Small intestine (tissue), 7 donors: Measurements from ENCODE around the gene CDC27. TPM values are rescaled to one million over a fixed set of nuclear protein-coding genes. Genes with fewer than 3 reads are reported as not detected.
"Not testable (repeated sequence)": the region's sequence is repeated elsewhere in the genome, so short reads cannot be mapped to it uniquely, and the experiment has no call there.

Source experiments
- DNase-seq, 2 donors: peaks; one replicate each; pipeline versions ENCODE4 v3.0.0 to v3.0.0-alpha.2; 2013
- FAIRE-seq: peaks from 2 replicates; lab custom pipeline; 2012; peaks lifted over from hg19 to GRCh38; lab: Jason Lieb, UNC
- H3K27ac ChIP-seq, 3 donors: one replicate each; pipeline ENCODE4 v1.5.1; 2013; ENCODE audit warnings: low read length in 2 of 3, mild to moderate bottlenecking in 2 of 3, control low read depth in 1 of 3, inconsistent platforms in 1 of 3, low read depth in 1 of 3, moderate library complexity in 1 of 3
- H3K27me3 ChIP-seq, 3 donors: one replicate each; pipeline ENCODE4 v1.6.1; 2013; ENCODE audit warnings: low read length in 3 of 3, inconsistent platforms in 1 of 3; ENCODE audit not compliant: control insufficient read depth in 3 of 3, insufficient read depth in 3 of 3
- H3K36me3 ChIP-seq, 3 donors: one replicate each; pipeline ENCODE4 v1.6.1; 2013; ENCODE audit warnings: low read length in 3 of 3, inconsistent platforms in 1 of 3, low read depth in 1 of 3, mild to moderate bottlenecking in 1 of 3, moderate library complexity in 1 of 3; ENCODE audit not compliant: control insufficient read depth in 3 of 3, insufficient read depth in 2 of 3
- H3K4me1 ChIP-seq, 3 donors: one replicate each; pipeline ENCODE4 v1.6.1; 2013; ENCODE audit warnings: low read length in 2 of 3, inconsistent platforms in 1 of 3, low read depth in 1 of 3, mild to moderate bottlenecking in 1 of 3, moderate library complexity in 1 of 3; ENCODE audit not compliant: control insufficient read depth in 3 of 3, insufficient read depth in 2 of 3
- H3K4me3 ChIP-seq, 3 donors: one replicate each; pipeline ENCODE4 v1.5.1; 2013; ENCODE audit warnings: low read length in 3 of 3, control low read depth in 1 of 3, inconsistent platforms in 1 of 3, low read depth in 1 of 3, mild to moderate bottlenecking in 1 of 3, moderate library complexity in 1 of 3
- H3K9me3 ChIP-seq, 2 donors: one replicate each; pipeline ENCODE4 v1.6.1; 2013; ENCODE audit warnings: low read depth in 1 of 2, low read length in 1 of 2; ENCODE audit not compliant: control insufficient read depth in 2 of 2, insufficient read depth in 1 of 2
- WGBS, 3 donors: extraction: QIAGEN DNeasy Blood & Tissue Kit; methylation state at CpG; one replicate each; pipeline ENCODE4 v1.1.7; 2013; 5-methylcytosine and 5-hydroxymethylcytosine counted together
- polyA plus RNA-seq, 4 donors: library from polyadenylated mRNA; stranded (reverse) in 3 of 4; unstranded in 1 of 4; fragments of 200-250 nt in 3 of 4; fragments of 120-200 nt in 1 of 4; gene quantifications; one replicate each; pipeline versions ENCODE4 v1.2.1 to v1.2.3, GENCODE V29; 2013
- donor health status: healthy with polysubstance abuse.
- donor health status: control.
- donor health status: control.
- donor health status: Bipolar disorder and iron deficiency.
- donor health status: healthy.

CDC27 gene
- polyA plus RNA-seq, 4 donors, result 5.9 to 29.7 (median 19.5) TPM

DNA sequence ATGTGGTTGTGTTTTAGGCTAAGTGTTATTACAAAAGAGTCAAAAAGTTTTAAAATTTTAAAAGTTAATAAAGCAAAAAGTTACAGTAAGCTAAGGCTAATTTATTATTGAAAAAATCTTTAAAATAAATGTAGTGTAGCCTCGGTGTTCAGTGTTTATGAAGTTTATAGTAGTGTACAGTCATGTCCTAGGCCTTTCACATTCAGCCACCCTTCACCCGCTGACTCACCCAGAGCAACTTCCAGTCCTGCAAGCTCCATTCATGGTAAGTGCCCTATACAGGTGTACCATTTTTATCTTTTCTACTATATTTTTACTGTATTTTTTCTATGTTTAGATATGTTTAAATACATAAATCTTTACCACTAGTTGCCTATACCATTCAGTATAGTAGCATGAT, 111.5 kb downstream of the CDC27 start:
- Histone ChIP-seq H3K4me1 (peaks cover 0 to under 1% (median 0%) of the 10 kb centered on the region in 3 donors), H3K4me3 (no peak overlapping the region), H3K27ac (no peak overlapping the region), H3K27me3 (no peaks in the 10 kb centered on the region), H3K36me3 (peaks cover 0 to 5% (median 0%) of the 10 kb centered on the region in 3 donors), H3K9me3 (no peaks in the 10 kb centered on the region)
- DNase-seq, result no peak
- FAIRE-seq, result no peak
- 75 to 93% (median 86%) methylated on average over 2 of the region's 2 CpGs for WGBS, 3 donors

- Histone ChIP-seq H3K36me3 (peaks cover 0 to 2% (median 0%) of the 10 kb centered on the region in 3 donors), H3K4me1 (peaks cover 0 to 8% (median 0%) of the 10 kb centered on the region in 3 donors), H3K27me3 (no peaks in the 10 kb centered on the region), H3K27ac (no peak overlapping the region), H3K4me3 (no peak overlapping the region), H3K9me3 (no peaks in the 10 kb centered on the region)
- FAIRE-seq (no peak), DNase-seq (no peak)
- 77 to 97% (median 94%) methylated on average over 1 of the region's 1 CpG for WGBS, 3 donors
These were observed 112.9 kb downstream of the CDC27 start for GRCh38 chr17:47076171-47076570.

DNA sequence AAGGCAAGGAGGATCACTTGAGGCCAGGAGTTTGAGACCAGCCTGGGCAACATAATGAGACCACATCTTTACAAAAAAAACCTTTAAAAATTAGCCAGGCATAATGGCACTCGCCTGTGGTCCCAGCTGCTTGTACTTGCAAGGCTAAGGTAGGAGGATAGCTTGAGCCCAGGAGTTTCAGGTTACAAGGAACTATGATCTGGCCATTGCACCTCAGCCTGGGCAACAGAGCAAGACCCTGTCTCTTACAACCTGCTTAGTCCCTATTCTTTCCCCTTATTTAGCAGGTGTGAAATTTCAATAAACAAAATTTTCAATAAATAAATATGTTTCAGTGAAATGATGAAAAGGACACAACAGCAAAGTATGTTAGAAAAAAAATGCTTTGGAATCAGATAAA, 114.7 kb downstream of the CDC27 start:
- H3K27ac ChIP-seq, FAIRE-seq, H3K9me3 ChIP-seq, H3K4me1 ChIP-seq, H3K36me3 ChIP-seq, DNase-seq, H3K4me3 ChIP-seq, H3K27me3 ChIP-seq: not testable (repeated sequence)
- 79 to 94% (median 87%) methylated on average over 1 of the region's 1 CpG for WGBS, 3 donors

DNA sequence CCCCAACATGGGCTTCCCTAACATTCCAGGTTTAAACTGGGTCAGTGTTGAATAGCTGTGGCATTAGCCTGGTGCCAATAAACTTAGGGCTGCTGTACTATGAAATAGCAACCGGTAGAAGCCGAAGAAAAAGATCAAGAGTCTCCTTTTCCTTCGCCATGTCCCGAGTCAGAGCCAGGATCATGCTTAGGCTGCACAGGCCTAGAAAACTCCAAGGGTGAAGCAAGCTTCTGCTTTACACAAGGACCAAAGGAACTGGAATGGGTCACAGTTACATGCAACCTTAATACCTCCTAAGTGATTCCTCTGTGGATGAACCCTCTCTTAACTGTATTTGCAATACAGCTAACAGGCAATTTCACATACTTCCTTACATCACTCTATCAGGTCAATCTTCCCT, 115.5 kb downstream of the CDC27 start:
- H3K4me3 ChIP-seq, H3K4me1 ChIP-seq, H3K27me3 ChIP-seq, DNase-seq, H3K27ac ChIP-seq, H3K36me3 ChIP-seq, FAIRE-seq, H3K9me3 ChIP-seq: not testable (repeated sequence)
- WGBS, 3 donors, result 79 to 100% (median 99%) methylated on average over 4 of the region's 4 CpGs

- WGBS, 3 donors, result 61 to 86% (median 77%) methylated on average over 5 of the region's 5 CpGs
- peak in 1 of 2 donors; percentile 9 for DNase-seq
These were observed 116.2 kb downstream of the CDC27 start for GRCh38 chr17:47072886-47073285.

DNA sequence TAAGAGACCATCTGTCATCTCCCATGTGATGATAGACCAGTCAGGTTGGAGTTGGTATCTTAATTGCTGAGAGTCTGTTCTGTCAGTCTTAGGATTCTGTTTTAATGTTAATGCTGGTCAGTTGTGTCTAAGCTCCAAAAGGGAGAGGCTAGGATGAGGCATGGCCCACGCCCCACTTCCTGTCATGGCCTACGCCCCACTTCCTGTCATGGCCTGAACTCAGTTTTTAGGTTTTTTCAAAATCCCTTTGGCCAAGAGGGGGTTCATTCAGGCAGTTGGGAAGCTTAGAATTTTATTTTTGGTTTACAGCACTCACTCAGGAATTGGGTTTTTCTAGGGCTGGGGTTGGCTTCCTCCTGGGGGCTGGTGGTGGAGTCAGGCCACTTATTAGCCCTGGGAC, 117.9 kb downstream of the CDC27 start:
- peak overlapping the region in 1 of 3 donors; percentile 21 for H3K27ac ChIP-seq
- FAIRE-seq, H3K9me3 ChIP-seq, H3K4me1 ChIP-seq, H3K36me3 ChIP-seq, DNase-seq, H3K4me3 ChIP-seq, H3K27me3 ChIP-seq: not testable (repeated sequence)
- 57 to 85% (median 80%) methylated on average over 2 of the region's 2 CpGs for WGBS, 3 donors

More at GRCh38 chr17:47072886-47073285, 116.2 kb downstream of the CDC27 start:
- H3K36me3 ChIP-seq, result peaks cover 0 to 4% (median 0%) of the 10 kb centered on the region in 3 donors
- peaks cover 0 to 8% (median 0%) of the 10 kb centered on the region in 3 donors for H3K4me1 ChIP-seq
- H3K27me3 ChIP-seq, result no peaks in the 10 kb centered on the region
- H3K4me3 ChIP-seq, result no peak overlapping the region
- no peaks in the 10 kb centered on the region for H3K9me3 ChIP-seq
- FAIRE-seq, result no peak
- H3K27ac ChIP-seq, result no peak overlapping the region

DNA sequence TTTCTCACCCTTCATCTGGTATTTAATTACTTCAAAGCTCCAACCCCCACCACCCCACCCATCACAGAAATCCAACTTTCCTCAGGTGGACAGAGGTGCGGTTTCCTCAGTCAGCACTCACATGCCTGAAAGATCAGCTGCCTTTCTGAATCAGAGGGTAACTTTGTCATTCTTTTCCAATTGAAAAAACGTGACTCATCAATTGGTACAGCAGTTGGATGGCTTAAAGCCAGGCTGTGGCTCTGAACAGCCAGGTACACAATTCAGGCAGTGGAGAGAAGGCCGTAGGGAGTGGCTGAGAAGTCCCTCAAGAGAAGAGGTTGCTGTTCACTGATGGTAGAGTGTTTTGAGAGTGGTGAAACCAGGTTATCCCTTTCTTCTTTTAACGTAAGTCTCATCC, 118.8 kb downstream of the CDC27 start:
- not testable (repeated sequence) for H3K36me3 ChIP-seq, H3K4me3 ChIP-seq, H3K27me3 ChIP-seq, H3K4me1 ChIP-seq, H3K9me3 ChIP-seq, FAIRE-seq
- H3K27ac ChIP-seq, result peak overlapping the region in 2 of 3 donors; percentile 20 to 49
- WGBS, 3 donors, result 14 to 64% (median 50%) methylated on average over 4 of the region's 4 CpGs
- peak in 1 of 2 donors; percentile 59 for DNase-seq
